ELF-1 (cell line): Measurements from ENCODE around the gene DPEP1.
"Not testable (repeated sequence)": the region's sequence is repeated elsewhere in the genome, so short reads cannot be mapped to it uniquely, and the experiment has no call there.

Source experiments
- DNase-seq: peaks from one replicate; pipeline ENCODE4 v3.0.0-alpha.2; 2016; ENCODE audit warnings: low read depth, low spot score

The DPEP1 gene

DNA sequence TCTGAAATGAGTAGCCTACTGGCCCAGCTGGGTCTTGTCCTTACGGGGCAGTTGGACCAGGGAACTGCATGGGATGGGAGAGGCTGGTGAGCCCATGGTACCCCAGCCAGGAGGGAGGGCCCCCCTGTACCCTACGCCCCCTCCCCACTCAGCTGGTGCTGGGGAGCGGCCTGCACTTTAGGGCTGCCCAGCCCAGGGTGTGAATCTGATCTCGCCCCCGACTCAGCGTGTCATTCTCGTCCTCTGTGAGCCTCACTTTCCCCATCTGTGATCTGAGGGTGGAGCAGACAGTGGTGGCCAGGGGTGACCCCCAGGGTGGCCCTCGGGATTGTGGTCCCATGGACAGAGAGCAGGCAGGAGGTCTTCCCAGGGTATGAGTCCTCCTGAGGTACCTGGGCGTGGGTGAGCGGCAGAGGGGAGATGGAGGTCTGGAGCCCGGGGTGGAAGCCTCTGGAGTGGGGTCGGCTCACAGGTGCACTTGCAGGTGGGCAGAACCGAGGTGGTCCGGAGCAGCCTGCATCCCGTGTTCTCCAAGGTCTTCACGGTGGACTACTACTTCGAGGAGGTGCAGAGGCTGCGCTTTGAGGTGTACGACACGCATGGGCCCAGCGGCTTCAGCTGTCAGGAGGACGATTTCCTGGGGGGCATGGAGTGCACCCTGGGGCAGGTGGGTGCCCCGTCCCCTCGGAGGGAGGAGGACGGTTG lies 36.2 kb upstream of the DPEP1 start:
- DNase-seq, result no peak

DNA sequence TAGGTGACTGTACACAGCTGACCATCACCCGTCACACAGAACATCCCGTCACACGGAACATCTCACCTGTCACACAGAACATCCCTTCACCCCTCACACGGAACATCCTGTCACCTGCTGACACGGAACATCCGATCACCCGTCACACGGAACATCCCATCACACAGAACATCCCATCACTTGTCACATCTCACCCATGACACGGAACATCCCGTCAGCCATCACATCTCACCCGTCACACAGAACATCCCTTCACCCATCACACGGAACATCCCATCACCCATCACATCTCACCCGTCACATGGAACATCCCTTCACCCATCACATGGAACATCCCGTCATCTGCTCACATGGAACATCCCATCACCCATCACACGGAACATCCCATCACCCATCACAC lies 34.1 kb upstream of the DPEP1 start:
- DNase-seq, result no peak

DNA sequence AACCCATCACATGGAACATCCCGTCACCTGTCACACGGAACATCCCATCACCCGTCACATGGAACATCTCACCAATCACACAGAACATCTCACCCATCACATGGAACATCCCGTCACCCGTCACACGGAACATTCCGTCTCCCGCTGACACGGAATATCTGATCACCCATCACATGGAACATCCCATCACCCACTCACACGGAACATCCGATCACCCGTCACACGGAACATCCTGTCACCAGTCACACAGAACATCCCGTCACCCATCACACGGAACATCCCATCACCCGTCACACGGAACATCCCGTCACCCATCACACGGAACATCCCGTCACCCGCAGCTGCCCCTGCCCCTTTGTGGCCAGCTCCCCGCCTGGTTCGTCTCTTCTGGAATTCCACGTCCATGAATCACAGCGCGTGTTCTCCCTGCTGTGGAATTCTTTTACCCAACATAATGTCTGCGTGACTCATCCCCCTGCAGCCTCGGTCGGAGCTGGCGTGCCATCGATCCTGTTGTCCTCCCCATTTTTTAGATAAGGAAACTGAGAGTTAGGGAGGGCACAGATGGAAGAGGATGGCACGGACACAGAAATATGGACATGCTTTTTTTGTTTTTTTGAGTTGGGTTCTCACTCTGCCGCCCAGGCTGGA lies 32.3 kb upstream of the DPEP1 start:
- peak; percentile 71 for DNase-seq

GRCh38 chr16:89581861-89582563 lies 31.4 kb upstream of the DPEP1 start:
- no peak for DNase-seq

- no peak for DNase-seq
Measured at GRCh38 chr16:89582614-89583196, 30.7 kb upstream of the DPEP1 start.

GRCh38 chr16:89583197-89583894 lies 30.1 kb upstream of the DPEP1 start:
- DNase-seq, result no peak

- no peak for DNase-seq
Measured at GRCh38 chr16:89583895-89584644, 29.4 kb upstream of the DPEP1 start.

DNA sequence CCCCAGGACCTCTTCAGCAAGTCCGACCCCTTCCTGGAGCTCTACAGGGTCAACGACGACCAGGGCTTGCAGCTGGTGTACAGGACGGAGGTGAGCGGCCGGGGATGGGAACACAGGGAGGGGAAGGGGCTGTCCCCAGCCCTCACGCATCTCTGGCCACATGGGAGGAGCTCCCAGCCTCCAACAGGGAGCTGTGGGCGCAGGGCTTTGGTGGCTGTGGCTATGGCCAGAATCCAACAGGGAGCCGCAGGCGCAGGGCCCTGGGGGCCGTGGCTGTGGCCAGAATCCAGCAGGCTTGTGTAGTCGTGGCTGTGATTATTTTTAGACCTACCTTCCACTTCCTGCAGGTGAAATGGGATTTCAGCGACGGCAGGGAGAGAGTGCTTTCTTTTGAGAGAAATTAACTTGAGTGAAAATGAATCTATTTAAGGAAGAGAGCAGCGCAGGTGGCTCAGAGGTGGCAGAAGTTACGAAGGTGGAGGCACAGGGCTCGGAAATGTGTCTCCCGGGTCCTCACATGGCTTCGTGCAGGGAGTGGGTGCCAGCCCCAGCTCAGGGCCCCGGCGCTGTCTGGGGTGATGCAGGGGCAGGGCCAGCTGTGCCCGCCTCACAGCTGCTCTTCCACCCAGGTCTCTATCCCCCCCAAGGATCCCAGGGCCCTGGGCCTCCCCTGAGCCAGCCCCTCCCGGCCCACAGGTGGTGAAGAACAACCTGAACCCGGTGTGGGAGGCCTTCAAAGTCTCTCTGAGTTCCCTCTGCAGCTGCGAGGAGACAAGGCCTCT lies 28.5 kb upstream of the DPEP1 start:
- DNase-seq, result no peak

GRCh38 chr16:89586218-89586617 lies 27.2 kb upstream of the DPEP1 start:
- DNase-seq, result no peak

DNA sequence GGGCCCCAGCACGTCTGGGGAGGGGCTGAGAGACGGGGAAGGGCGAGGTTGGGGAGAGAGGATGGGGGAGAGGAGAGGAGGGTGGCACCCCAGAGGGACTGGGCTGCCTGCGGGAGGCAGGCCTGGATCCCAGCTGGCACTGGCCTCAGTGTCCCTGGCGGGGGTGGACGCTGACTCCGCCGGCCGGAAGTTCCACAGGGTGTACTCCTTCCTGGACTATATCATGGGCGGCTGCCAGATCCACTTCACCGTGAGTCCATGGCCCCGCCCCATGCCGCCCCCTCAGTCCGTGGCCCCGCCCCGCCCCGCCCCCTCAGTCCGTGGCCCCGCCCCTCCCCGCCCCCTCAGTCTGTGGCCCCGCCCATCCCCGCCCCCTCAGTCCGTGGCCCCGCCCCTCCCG lies 26.6 kb upstream of the DPEP1 start:
- no peak for DNase-seq

DNA sequence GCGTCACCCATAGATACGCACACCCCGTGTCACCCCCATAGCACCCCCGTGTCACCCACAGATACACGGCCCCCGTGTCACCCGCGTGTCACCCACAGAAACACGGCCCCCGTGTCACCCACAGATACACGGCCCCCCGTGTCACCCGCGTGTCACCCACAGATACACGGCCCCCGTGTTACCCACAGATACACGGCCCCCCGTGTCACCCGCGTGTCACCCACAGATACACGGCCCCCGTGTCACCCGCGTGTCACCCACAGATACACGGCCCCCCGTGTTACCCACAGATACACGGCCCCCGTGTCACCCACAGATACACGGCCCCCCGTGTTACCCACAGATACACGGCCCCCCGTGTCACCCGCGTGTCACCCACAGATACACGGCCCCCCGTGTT lies 25.8 kb upstream of the DPEP1 start:
- DNase-seq, result not testable (repeated sequence)

DNA sequence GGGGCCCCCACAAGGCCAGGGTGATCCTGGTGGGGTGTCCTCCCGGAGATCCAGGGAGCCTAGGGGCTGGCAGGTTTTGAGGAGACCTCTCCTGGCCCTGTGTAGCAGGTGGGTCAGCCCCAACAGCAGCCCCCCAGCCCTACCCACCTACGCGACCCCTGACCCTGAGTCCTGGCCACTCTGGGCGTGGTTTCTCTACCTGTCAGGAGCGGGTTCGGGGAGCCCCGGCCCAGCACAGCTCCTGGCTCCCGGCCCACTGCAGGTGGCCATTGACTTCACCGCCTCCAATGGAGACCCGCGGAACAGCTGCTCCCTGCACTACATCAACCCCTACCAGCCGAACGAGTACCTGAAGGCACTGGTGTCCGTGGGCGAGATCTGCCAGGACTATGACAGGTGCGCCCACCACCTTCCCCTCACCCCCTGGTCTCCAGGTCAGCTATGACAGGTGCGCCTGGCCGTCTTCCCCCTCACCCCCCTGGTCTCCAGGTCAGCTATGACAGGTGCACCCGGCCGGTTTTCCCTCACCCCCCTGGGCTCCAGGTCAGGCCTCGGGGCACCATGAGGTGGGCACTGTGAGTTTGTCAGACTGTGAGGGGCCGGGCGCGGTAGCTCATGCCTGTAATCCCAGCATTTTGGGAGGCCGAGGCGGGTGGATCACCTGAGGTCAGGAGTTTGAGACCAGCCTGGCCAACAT lies 24.9 kb upstream of the DPEP1 start:
- DNase-seq, result no peak

GRCh38 chr16:89589241-89589926 lies 24.1 kb upstream of the DPEP1 start:
- no peak for DNase-seq

GRCh38 chr16:89593841-89594240 lies 19.6 kb upstream of the DPEP1 start:
- DNase-seq, result no peak

DNA sequence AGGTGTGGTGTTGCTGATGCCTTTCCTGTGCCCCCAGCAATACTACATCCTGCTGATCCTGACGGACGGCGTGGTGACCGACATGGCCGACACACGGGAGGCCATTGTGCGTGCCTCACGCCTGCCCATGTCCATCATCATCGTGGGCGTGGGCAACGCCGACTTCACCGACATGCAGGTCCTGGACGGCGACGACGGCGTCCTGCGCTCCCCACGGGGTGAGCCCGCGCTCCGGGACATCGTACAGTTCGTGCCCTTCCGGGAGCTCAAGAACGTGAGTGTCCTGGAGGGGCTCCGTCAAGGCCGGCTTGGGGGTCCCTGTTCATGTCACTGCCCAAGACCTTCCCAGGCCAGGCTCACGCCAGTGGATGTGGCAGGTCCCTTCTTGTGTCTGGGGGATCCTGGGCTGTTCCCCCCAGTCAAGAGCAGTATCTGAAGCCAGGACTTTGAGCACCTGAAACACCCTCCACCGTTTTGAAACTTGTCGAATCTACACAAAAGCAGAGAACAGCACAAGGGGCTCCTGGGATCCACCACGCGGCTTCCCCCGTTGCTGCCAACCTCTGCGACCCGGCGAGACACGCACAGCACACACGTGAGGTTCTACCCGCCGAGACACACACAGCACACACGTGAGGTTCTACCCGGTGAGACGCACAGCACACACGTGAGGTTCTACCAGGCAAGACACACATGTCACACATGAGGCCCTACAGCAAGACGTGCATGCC lies 17.9 kb upstream of the DPEP1 start:
- no peak for DNase-seq

- DNase-seq, result no peak
Measured at GRCh38 chr16:89596061-89596689, 17.3 kb upstream of the DPEP1 start.

DNA sequence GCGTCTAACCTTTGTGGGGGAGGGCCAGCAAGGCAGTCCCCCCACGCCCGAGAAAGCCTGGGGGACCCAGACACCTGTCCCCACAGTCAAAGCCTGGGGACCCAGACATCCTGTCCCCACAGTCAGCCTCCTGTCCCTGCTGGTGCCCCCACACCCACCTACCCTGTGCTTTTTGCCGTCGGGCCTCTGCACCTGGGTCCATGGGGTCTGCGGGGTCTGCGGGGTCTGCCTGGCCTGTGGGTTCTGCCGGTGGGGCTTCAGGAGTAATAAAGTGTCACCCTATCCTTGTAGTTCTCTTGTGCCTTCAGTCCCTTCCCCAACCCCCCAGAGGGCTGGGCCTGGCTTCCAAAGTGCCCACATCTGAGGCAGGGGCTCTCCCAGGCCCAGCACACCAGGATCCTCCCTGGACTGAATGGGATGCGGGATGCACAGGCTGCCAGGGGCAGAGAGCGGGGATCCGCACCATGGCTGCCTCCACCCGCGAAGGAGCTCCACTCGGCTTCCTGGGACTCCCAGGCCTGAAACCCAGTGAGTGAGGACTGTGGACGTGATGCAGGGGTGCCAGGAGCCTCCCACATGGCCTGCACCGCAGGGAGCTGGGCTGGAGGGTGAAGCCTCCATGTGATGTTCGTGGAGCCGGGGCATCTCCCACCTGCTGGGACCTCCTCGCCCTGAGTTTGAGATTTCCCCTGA lies 16.3 kb upstream of the DPEP1 start:
- no peak for DNase-seq
